ENCODE data around the gene HDAC10. TPM values are rescaled to one million over a fixed set of nuclear protein-coding genes. Genes with fewer than 3 reads are reported as not detected.

The HDAC10 gene
- polyA plus RNA-seq, 1 of the 3 experiments (the other 2 are of a cell fraction), result 51.9 TPM

GRCh38 chr22:50251477-50252081 is 514 bp upstream of the HDAC10 start:
- Histone ChIP-seq H4K20me1 (ENCODE audit: insufficient read depth) (0 out of 2 replicates have a peak, but pooled peaks cover 7% of the 10 kb centered on the region), H3K36me3 (replicated peaks in 1 of 2; ENCODE audit: control insufficient read depth in 1 of 2, insufficient read depth in 2 of 2, low read length in 1 of 2) (peaks cover 5 to 31% of the 10 kb centered on the region in 2 experiments), H2AFZ (ENCODE audit: low read depth) (no peak overlapping the region), H3K79me2 (ENCODE audit: insufficient read depth) (peaks cover 21% of the 10 kb centered on the region; the same call in 1 of the 2 replicates), H3K9me2 (no peaks in the 10 kb centered on the region), H3K4me2 (peak overlapping the region; percentile 99), H3K4me1 (ENCODE audit: control insufficient read depth in 1 of 2, insufficient read depth in 2 of 2, low read depth in 1 of 2, low read length in 1 of 2) (peaks cover 5 to 46% of the 10 kb centered on the region in 2 experiments; a peak in 2 of 4 replicates), H3F3A (replicated peaks; ENCODE audit: insufficient read depth) (peaks cover 27% of the 10 kb centered on the region), H3K27ac (ENCODE audit: low read depth in 2 of 2, low read length in 1 of 2) (peak overlapping the region in 1 of 2 experiments; percentile 69; a peak in 2 of 4 replicates), H3K4me3 (ENCODE audit: low read depth in 2 of 2, low read length in 1 of 2) (peak overlapping the region; percentile 80 to 89; a peak in 3 of 4 replicates), H3K9ac (peak overlapping the region; percentile 92; the same call in 1 of the 2 replicates), H3K27me3 (ENCODE audit: insufficient read depth) (no peaks in the 10 kb centered on the region), H3K9me3 (no peaks in the 10 kb centered on the region)
- CTCF ChIA-PET, result interaction anchor here (0.6 to 4.3 kb wide), 22 partner anchors 10 to 435 kb away, joined by 3 to 72 read pairs (median 4); partner anchors contain the start of genes DENND6B, MAPK11, MAPK12 and SCO2
- TF ChIP-seq MXI1 (IDR thresholded peaks at IDR 0.05; ENCODE audit: low read depth, low read length) (no peak), FOXM1 (IDR thresholded peaks at IDR 0.05; ENCODE audit: low read depth) (no peak), SMC3 (IDR thresholded peaks at IDR 0.05; ENCODE audit: low read depth, low read length) (no peak), SIN3A (IDR thresholded peaks at IDR 0.05; ENCODE audit: borderline replicate concordance, low read depth, low read length) (no peak), EZH2phosphoT487 (IDR thresholded peaks at IDR 0.05; ENCODE audit: borderline replicate concordance, low read depth) (no peak), RFX5 (IDR thresholded peaks at IDR 0.05; ENCODE audit: low read length) (no peak), USF2 (IDR thresholded peaks at IDR 0.05; ENCODE audit: borderline replicate concordance, low read depth, low read length) (no peak), TEAD4 (IDR thresholded peaks at IDR 0.05; ENCODE audit: borderline replicate concordance, insufficient read depth) (no peak), REST (IDR thresholded peaks at IDR 0.05; ENCODE audit: low read depth, low read length) (no peak), RXRA (IDR thresholded peaks at IDR 0.05; ENCODE audit: borderline replicate concordance, low read depth) (no peak), NRF1 (IDR thresholded peaks at IDR 0.05; ENCODE audit: low read depth, low read length) (no peak), ZBTB33 (IDR thresholded peaks at IDR 0.05; ENCODE audit: borderline replicate concordance, low read depth) (no peak), CTCF (IDR thresholded peaks at IDR 0.05) (no peak), MAX (IDR thresholded peaks at IDR 0.05; ENCODE audit: low read depth) (no peak), YY1 (IDR thresholded peaks at IDR 0.05; ENCODE audit: low read depth) (no peak)
- DNase-seq, result no peak
- POLR2A ChIA-PET, result interaction anchor here (0.9 to 2.1 kb wide), 2 partner anchors 11 to 18 kb away, joined by 4 to 10 read pairs; no protein-coding TSS in a partner anchor
- 28% methylated on average over 18 of the region's 36 CpGs for WGBS (ENCODE audit: low lambda C conversion rate)
